ENCODE data around the gene METTL15.
"Not testable (repeated sequence)": the region's sequence is repeated elsewhere in the genome, so short reads cannot be mapped to it uniquely, and the experiment has no call there.

The METTL15 gene

DNA sequence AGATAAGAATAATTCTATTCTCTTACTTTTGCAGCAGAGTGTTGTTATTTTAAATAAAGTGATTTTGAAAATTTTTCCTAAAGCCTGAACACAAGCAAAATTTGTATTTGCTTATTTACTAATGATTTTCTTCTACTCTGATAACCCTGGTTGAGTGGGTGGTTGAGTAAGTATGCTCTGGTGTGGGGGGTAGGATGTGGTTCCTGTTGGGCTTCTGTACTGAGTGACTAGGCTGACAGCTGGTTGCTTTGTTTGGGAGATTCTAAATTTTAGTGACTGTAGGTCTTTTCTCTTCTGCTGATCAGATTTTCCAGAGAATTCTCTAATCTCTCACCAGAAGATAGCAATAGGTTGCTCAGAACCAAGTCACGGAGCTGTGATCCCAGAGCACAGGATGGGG is 61.6 kb downstream of the METTL15 start:
- TF ChIP-seq, protein P1, sequence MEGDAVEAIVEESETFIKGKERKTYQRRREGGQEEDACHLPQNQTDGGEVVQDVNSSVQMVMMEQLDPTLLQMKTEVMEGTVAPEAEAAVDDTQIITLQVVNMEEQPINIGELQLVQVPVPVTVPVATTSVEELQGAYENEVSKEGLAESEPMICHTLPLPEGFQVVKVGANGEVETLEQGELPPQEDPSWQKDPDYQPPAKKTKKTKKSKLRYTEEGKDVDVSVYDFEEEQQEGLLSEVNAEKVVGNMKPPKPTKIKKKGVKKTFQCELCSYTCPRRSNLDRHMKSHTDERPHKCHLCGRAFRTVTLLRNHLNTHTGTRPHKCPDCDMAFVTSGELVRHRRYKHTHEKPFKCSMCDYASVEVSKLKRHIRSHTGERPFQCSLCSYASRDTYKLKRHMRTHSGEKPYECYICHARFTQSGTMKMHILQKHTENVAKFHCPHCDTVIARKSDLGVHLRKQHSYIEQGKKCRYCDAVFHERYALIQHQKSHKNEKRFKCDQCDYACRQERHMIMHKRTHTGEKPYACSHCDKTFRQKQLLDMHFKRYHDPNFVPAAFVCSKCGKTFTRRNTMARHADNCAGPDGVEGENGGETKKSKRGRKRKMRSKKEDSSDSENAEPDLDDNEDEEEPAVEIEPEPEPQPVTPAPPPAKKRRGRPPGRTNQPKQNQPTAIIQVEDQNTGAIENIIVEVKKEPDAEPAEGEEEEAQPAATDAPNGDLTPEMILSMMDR (IDR thresholded peaks at IDR 0.05; ENCODE audit: extremely low read depth, insufficient read depth, missing control alignments), result no peak
- DNase-seq (ENCODE audit: low spot score), result no peak
- in situ Hi-C loops (cut with MboI; ENCODE audit: low pct_unique_long_range_greater_than_20kb, low sequenced_read_pairs, unreplicated experiment), result no loop called here

DNA sequence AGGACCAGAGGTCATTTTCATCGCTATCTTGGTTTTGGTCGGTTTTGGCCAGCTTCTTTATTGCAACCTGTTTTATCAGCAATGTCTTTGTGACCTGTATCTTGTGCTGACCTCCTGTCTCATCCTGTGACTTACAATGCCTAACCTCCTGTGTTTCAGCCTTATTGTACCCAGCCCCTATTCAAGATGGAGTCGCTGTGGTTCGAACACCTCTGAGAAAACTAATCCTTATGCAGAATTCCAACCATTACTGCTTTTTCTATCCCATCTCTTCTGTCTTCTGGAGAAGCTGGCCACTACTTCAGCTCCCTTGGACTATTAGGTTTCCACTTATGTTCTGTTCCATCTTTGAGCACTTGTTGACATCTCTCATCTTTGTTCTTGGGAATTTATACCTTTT is 62.6 kb downstream of the METTL15 start:
- TF ChIP-seq, protein P1 (IDR thresholded peaks at IDR 0.05; ENCODE audit: extremely low read depth, insufficient read depth, missing control alignments), result no peak
- DNase-seq (ENCODE audit: low spot score), result no peak
- in situ Hi-C loops (cut with MboI; ENCODE audit: low pct_unique_long_range_greater_than_20kb, low sequenced_read_pairs, unreplicated experiment), result no loop called here

DNA sequence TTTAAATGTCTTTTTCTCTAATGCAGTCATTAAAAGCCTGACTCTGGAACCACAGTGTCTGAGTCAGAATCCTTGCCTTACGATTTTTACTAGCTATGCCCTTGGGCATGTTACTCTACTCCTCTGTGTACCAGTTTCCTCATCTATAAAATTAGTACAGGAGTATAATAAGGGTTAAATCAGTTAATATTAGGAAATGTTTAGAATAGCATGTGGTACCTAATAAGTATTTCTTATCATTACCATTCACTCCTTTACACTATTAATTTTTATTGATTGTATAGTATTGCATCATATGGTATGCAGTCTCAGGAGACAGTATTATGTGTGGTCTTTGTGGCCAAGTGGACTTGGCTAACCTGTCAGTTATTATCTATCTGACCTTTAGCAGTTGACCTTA is 68.2 kb downstream of the METTL15 start:
- no peak for DNase-seq (ENCODE audit: low spot score)
- in situ Hi-C loops (cut with MboI; ENCODE audit: low pct_unique_long_range_greater_than_20kb, low sequenced_read_pairs, unreplicated experiment), result no loop called here

DNA sequence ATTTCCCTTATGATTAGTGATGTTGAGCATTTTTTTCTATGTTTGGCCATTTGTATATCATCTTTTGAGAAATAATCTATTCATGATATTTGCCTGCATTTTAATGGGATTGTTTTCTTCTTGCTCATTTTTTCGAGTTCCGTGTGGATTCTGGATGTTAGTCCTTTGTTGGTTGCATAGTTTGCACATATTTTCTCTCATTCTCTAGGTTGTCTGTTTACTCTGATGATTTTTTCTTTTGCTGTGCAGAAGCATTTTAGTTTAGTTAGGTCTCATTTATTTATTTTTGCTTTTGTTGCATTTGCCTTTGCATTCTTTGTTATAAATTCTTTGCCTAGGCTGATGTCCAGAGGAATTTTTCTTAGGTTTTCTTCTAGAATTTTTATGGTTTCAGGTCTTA is 87.3 kb downstream of the METTL15 start:
- TF ChIP-seq, protein P1 (IDR thresholded peaks at IDR 0.05; ENCODE audit: extremely low read depth, insufficient read depth, missing control alignments), result no peak
- in situ Hi-C loops (cut with MboI; ENCODE audit: low pct_unique_long_range_greater_than_20kb, low sequenced_read_pairs, unreplicated experiment), result no loop called here
- no peak for DNase-seq (ENCODE audit: low spot score)

More for the DNA sequence above, 68.2 kb downstream of the METTL15 start:
- TF ChIP-seq, protein P1 (IDR thresholded peaks at IDR 0.05; ENCODE audit: extremely low read depth, insufficient read depth, missing control alignments), result no peak

DNA sequence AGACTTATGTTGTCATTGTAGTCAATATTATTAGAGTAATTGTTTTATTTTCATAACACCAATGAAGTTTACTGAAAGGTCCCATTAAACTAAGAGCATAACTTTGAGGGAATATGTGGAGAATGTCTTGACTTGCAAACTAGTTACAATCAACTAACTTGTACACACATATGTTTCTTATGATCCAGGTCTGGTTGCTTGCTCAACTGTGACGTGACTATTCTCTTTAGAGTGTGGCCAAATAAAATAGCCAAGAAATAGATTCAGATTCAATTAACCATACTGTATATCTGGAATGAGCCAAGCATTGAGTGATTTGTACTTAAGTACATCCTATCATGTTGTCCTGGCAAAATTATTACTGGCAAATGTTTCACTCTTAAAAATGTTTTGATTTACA is 101.7 kb downstream of the METTL15 start:
- no peak for DNase-seq (ENCODE audit: low spot score)
- TF ChIP-seq, protein P1 (IDR thresholded peaks at IDR 0.05; ENCODE audit: extremely low read depth, insufficient read depth, missing control alignments), result no peak
- in situ Hi-C loops (cut with MboI; ENCODE audit: low pct_unique_long_range_greater_than_20kb, low sequenced_read_pairs, unreplicated experiment), result no loop called here

DNA sequence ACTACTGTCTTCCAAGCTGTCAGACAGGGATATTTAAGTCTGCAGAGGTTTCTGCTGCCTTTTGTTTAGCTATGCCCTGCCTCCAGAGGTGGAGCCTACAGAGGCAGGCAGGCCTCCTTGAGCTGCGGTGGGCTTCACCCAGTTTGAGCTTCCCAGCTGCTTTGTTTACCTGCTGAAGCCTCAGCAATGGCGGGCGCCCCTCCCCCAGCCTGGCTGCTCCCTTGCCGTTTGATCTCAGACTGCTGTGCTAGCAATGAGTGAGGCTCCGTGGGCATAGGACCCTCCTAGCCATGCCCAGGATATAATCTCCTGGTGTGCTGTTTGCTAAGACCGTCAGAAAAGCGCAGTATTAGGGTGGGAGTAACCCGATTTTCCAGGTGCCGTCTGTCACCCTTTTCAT is 113.9 kb downstream of the METTL15 start:
- in situ Hi-C loops (cut with MboI; ENCODE audit: low pct_unique_long_range_greater_than_20kb, low sequenced_read_pairs, unreplicated experiment); DNase-seq (ENCODE audit: low spot score): not testable (repeated sequence)

DNA sequence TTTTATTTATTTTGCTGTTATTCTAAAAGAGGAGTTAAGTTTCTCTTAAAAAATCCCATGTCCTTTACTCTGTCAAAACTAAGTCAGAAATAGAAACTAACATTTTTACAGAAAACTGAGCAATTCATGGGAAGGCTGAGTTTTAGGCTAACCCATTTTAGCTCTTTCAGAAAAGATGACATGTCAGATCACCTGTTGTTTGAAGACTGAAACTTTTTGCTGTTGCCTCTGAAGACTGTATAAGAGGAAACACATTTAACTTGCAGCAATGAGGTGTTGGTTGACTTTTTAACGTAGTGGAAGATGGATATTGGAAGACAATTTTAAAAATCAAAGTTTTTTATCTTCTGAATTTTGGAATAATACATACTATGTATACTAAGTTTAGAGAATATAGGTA is 115.4 kb downstream of the METTL15 start:
- TF ChIP-seq, protein P1 (IDR thresholded peaks at IDR 0.05; ENCODE audit: extremely low read depth, insufficient read depth, missing control alignments), result no peak
- in situ Hi-C loops (cut with MboI; ENCODE audit: low pct_unique_long_range_greater_than_20kb, low sequenced_read_pairs, unreplicated experiment), result no loop called here
- peak; percentile 18 for DNase-seq (ENCODE audit: low spot score)

Data from GM13977 (cell line).